Esophagus (tissue), 2 donors: Measurements from ENCODE around the gene BCR. TPM values are rescaled to one million over a fixed set of nuclear protein-coding genes. Genes with fewer than 3 reads are reported as not detected.

Experiments
- H3K27ac ChIP-seq, 2 donors: one replicate each; pipeline ENCODE4 v1.5.1; 2013; ENCODE audit warnings: low read depth in 2 of 2, mild to moderate bottlenecking in 2 of 2, inconsistent platforms in 1 of 2, low read length in 1 of 2, moderate library complexity in 1 of 2
- H3K27me3 ChIP-seq, 2 donors: one replicate each; pipeline ENCODE4 v1.6.1; 2013; ENCODE audit warnings: low read length in 2 of 2, control low read depth in 1 of 2, mild to moderate bottlenecking in 1 of 2; ENCODE audit not compliant: insufficient read depth in 2 of 2, control insufficient read depth in 1 of 2
- H3K36me3 ChIP-seq, 2 donors: one replicate each; pipeline ENCODE4 v1.6.1; 2013; ENCODE audit warnings: low read length in 1 of 2; ENCODE audit not compliant: control insufficient read depth in 2 of 2, insufficient read depth in 2 of 2
- H3K4me1 ChIP-seq, 2 donors: one replicate each; pipeline ENCODE4 v1.6.1; 2013; ENCODE audit warnings: low read length in 1 of 2; ENCODE audit not compliant: control insufficient read depth in 2 of 2, insufficient read depth in 2 of 2
- H3K4me3 ChIP-seq, 2 donors: one replicate each; pipeline ENCODE4 v1.5.1; 2013; ENCODE audit warnings: low read length in 2 of 2, mild to moderate bottlenecking in 2 of 2, low read depth in 1 of 2, moderate library complexity in 1 of 2
- H3K9me3 ChIP-seq, 2 donors: one replicate each; pipeline ENCODE4 v1.6.1; 2013; ENCODE audit warnings: mild to moderate bottlenecking in 2 of 2, low read depth in 1 of 2, low read length in 1 of 2, moderate library complexity in 1 of 2; ENCODE audit not compliant: control insufficient read depth in 2 of 2, insufficient read depth in 1 of 2
- WGBS, 2 donors: extraction: QIAGEN DNeasy Blood & Tissue Kit; methylation state at CpG; one replicate each; pipeline ENCODE4 v1.1.7; 2013; 5-methylcytosine and 5-hydroxymethylcytosine counted together
- polyA plus RNA-seq, 2 donors: library from polyadenylated mRNA; stranded (reverse); fragments of 200-250 nt; gene quantifications; one replicate each; pipeline ENCODE4 v1.2.3, GENCODE V29; 2013
- donor health status: healthy with polysubstance abuse.
- donor health status: Bipolar disorder and iron deficiency.

The BCR gene
- polyA plus RNA-seq, 2 donors, result 27.8 to 30.2 TPM

- H3K9me3 ChIP-seq, result no peaks in the 10 kb centered on the region
- no peak overlapping the region for H3K4me3 ChIP-seq
- H3K27me3 ChIP-seq, result no peaks in the 10 kb centered on the region
- peaks cover 8 to 15% of the 10 kb centered on the region in 2 donors for H3K4me1 ChIP-seq
- H3K36me3 ChIP-seq, result peaks cover 0 to 7% of the 10 kb centered on the region in 2 donors
- 91 to 92% methylated on average over 9 of the region's 9 CpGs for WGBS, 2 donors
- H3K27ac ChIP-seq, result no peak overlapping the region
These were observed 10.2 kb downstream of the BCR start for GRCh38 chr22:23190526-23190925.

- Histone ChIP-seq H3K9me3 (no peaks in the 10 kb centered on the region), H3K36me3 (peaks cover 0 to 7% of the 10 kb centered on the region in 2 donors), H3K27ac (peak overlapping the region in 1 of 2 donors; percentile 56), H3K4me1 (peaks cover 8 to 15% of the 10 kb centered on the region in 2 donors), H3K4me3 (no peak overlapping the region), H3K27me3 (no peaks in the 10 kb centered on the region)
- WGBS, 2 donors, result 54 to 56% methylated on average over 5 of the region's 5 CpGs
These were observed 11.8 kb downstream of the BCR start for GRCh38 chr22:23192133-23192532.

- WGBS, 2 donors, result 82 to 94% methylated on average over 4 of the region's 4 CpGs
- Histone ChIP-seq H3K27me3 (no peaks in the 10 kb centered on the region), H3K36me3 (peaks cover 0 to 7% of the 10 kb centered on the region in 2 donors), H3K27ac (peak overlapping the region in 1 of 2 donors; percentile 56), H3K4me1 (peaks cover 8 to 15% of the 10 kb centered on the region in 2 donors), H3K4me3 (no peak overlapping the region), H3K9me3 (no peaks in the 10 kb centered on the region)
These were observed 12.2 kb downstream of the BCR start for GRCh38 chr22:23192558-23192957.

GRCh38 chr22:23193196-23193827, 13.0 kb downstream of the BCR start:
- Histone ChIP-seq H3K36me3 (peaks cover 0 to 1% of the 10 kb centered on the region in 2 donors), H3K4me3 (no peak overlapping the region), H3K27me3 (no peaks in the 10 kb centered on the region), H3K27ac (peak overlapping the region in 1 of 2 donors; percentile 47), H3K4me1 (peaks cover 8 to 13% of the 10 kb centered on the region in 2 donors), H3K9me3 (no peaks in the 10 kb centered on the region)
- 83% methylated on average over 5 of the region's 5 CpGs for WGBS, 2 donors

- Histone ChIP-seq H3K4me1 (peaks cover 8 to 12% of the 10 kb centered on the region in 2 donors), H3K27ac (peak overlapping the region in 1 of 2 donors; percentile 47), H3K9me3 (no peaks in the 10 kb centered on the region), H3K4me3 (no peak overlapping the region), H3K27me3 (no peaks in the 10 kb centered on the region), H3K36me3 (peaks cover 0 to 4% of the 10 kb centered on the region in 2 donors)
- 59 to 68% methylated on average over 5 of the region's 5 CpGs for WGBS, 2 donors
These were observed 13.6 kb downstream of the BCR start for GRCh38 chr22:23193882-23194281.

- H3K4me3 ChIP-seq, result no peak overlapping the region
- no peak overlapping the region for H3K27ac ChIP-seq
- no peaks in the 10 kb centered on the region for H3K27me3 ChIP-seq
- H3K9me3 ChIP-seq, result no peaks in the 10 kb centered on the region
- 76 to 87% methylated on average over 11 of the region's 11 CpGs for WGBS, 2 donors
- H3K36me3 ChIP-seq, result peaks cover 0 to 11% of the 10 kb centered on the region in 2 donors
- H3K4me1 ChIP-seq, result peaks cover 14% of the 10 kb centered on the region in 2 donors
These were observed 15.9 kb downstream of the BCR start for GRCh38 chr22:23196165-23196564.

GRCh38 chr22:23197836-23198235, 17.5 kb downstream of the BCR start:
- peaks cover 0 to 11% of the 10 kb centered on the region in 2 donors for H3K36me3 ChIP-seq
- no peak overlapping the region for H3K4me3 ChIP-seq
- H3K4me1 ChIP-seq, result peaks cover 6 to 10% of the 10 kb centered on the region in 2 donors
- H3K27ac ChIP-seq, result no peak overlapping the region
- H3K27me3 ChIP-seq, result no peaks in the 10 kb centered on the region
- WGBS, 2 donors, result 93 to 95% methylated on average over 8 of the region's 8 CpGs
- H3K9me3 ChIP-seq, result no peaks in the 10 kb centered on the region

GRCh38 chr22:23199159-23199558, 18.9 kb downstream of the BCR start:
- WGBS, 2 donors, result 70 to 78% methylated on average over 8 of the region's 8 CpGs
- Histone ChIP-seq H3K4me3 (no peak overlapping the region), H3K27me3 (no peaks in the 10 kb centered on the region), H3K27ac (no peak overlapping the region), H3K36me3 (peaks cover 0 to 11% of the 10 kb centered on the region in 2 donors), H3K4me1 (peaks cover 6 to 9% of the 10 kb centered on the region in 2 donors), H3K9me3 (no peaks in the 10 kb centered on the region)

GRCh38 chr22:23200898-23201297, 20.6 kb downstream of the BCR start:
- Histone ChIP-seq H3K27ac (no peak overlapping the region), H3K4me1 (peaks cover 18 to 19% of the 10 kb centered on the region in 2 donors), H3K36me3 (peaks cover 0 to 11% of the 10 kb centered on the region in 2 donors), H3K9me3 (no peaks in the 10 kb centered on the region), H3K4me3 (no peak overlapping the region), H3K27me3 (no peaks in the 10 kb centered on the region)
- WGBS, 2 donors, result 65 to 80% methylated on average over 5 of the region's 5 CpGs
